Measurements from ENCODE around the gene FAM81B.

The FAM81B gene

DNA sequence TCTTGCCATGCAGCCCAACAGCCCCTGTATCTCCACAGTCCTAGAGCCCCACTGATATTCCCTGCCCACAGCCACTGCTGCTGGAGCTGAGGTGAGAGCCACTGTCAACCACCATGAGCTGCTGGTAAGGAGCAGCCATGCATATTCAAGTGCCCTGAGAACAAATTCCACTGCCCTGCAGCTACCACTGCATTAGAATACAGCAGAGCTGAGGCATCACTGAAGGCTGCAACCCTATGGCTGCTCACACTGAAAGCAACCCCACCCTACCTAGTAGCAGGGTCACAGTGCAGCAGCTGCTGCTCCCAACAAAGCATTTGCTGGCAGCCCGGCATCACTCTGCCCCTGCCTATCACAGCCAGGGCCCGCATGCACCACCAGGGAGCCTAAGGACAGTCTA is 95.0 kb downstream of the FAM81B start:
- H3K36me3 ChIP-seq (ENCODE audit: insufficient read depth, low read depth, low read length), result peaks cover 85% of the 10 kb centered on the region

DNA sequence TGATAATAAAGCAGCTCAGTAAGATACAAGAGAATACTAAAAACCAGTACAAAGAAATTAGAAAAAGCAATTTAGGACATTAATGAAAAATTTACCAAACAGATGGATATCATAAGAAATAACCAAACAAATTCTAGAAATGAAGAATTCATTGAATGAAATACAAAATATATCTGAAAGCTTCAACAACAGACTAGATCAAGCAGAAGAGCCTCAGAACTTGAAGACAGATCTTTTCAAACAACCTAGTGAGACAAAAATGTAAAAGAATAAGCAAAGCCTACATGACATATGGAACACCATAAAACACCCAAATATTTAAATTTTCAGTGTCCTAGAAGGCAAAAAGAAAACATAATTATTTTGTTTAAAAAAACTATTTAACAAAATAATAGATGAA is 96.7 kb downstream of the FAM81B start:
- Histone ChIP-seq H3K4me1 (ENCODE audit: insufficient read depth, low read length) (no peaks in the 10 kb centered on the region), H3K27me3 (ENCODE audit: insufficient read depth, low read length) (no peaks in the 10 kb centered on the region), H3K9me3 (ENCODE audit: insufficient read depth, low read depth, low read length) (no peaks in the 10 kb centered on the region), H3K36me3 (ENCODE audit: insufficient read depth, low read depth, low read length) (peaks cover 76% of the 10 kb centered on the region), H3K27ac (ENCODE audit: low read length) (no peak overlapping the region), H3K4me3 (ENCODE audit: low read length) (no peak overlapping the region), H3K9ac (ENCODE audit: low read depth, low read length) (no peak overlapping the region)

More for the DNA sequence above, 95.0 kb downstream of the FAM81B start:
- H3K9ac ChIP-seq (ENCODE audit: low read depth, low read length), result no peak overlapping the region
- no peaks in the 10 kb centered on the region for H3K27me3 ChIP-seq (ENCODE audit: insufficient read depth, low read length)
- no peaks in the 10 kb centered on the region for H3K4me1 ChIP-seq (ENCODE audit: insufficient read depth, low read length)
- H3K27ac ChIP-seq (ENCODE audit: low read length), result no peak overlapping the region
- no peaks in the 10 kb centered on the region for H3K9me3 ChIP-seq (ENCODE audit: insufficient read depth, low read depth, low read length)
- H3K4me3 ChIP-seq (ENCODE audit: low read length), result no peak overlapping the region
